Ishikawa (cell line): Measurements from ENCODE around the gene ACACA.

Experiments
- CEBPB ChIP-seq: IDR thresholded peaks from 2 replicates; pipeline ENCODE4 v1.6.1; 2012
- CREB1 ChIP-seq: IDR thresholded peaks from 2 replicates; pipeline ENCODE4 v1.6.1; 2012; ENCODE audit warnings: low read depth
- EGR1 ChIP-seq: IDR thresholded peaks from 2 replicates; pipeline ENCODE4 v1.6.1; 2012
- EP300 ChIP-seq: IDR thresholded peaks from 2 replicates; pipeline ENCODE4 v1.6.1; 2012; ENCODE audit warnings: borderline replicate concordance
- FOXM1 ChIP-seq: IDR thresholded peaks from 2 replicates; pipeline ENCODE4 v1.6.1; 2012; ENCODE audit warnings: low read depth, borderline replicate concordance
- NFIC ChIP-seq: IDR thresholded peaks from 2 replicates; pipeline ENCODE4 v1.6.1; 2012
- RAD21 ChIP-seq: IDR thresholded peaks from 2 replicates; pipeline ENCODE4 v1.6.1; 2012; ENCODE audit warnings: low read depth
- TAF1 ChIP-seq: IDR thresholded peaks from 2 replicates; pipeline ENCODE4 v1.6.1; 2012; ENCODE audit warnings: low read depth, mild to moderate bottlenecking
- TCF12 ChIP-seq: IDR thresholded peaks from 2 replicates; pipeline ENCODE4 v1.6.1; 2012; ENCODE audit warnings: low read depth
- TEAD4 ChIP-seq: IDR thresholded peaks from 2 replicates; pipeline ENCODE4 v1.6.1; 2012
- YY1 ChIP-seq: IDR thresholded peaks from 2 replicates; pipeline ENCODE4 v1.6.1; 2012; ENCODE audit warnings: low read depth
- ZBTB7A ChIP-seq: IDR thresholded peaks from 2 replicates; pipeline ENCODE4 v1.6.1; 2012; ENCODE audit warnings: low read depth
- TF ChIP-seq, protein P1 (sequence below): IDR thresholded peaks from 2 replicates; pipeline ENCODE4 v1.6.1; 2012; ENCODE audit warnings: low read depth, mild to moderate bottlenecking
- TF ChIP-seq, protein P2 (sequence below): IDR thresholded peaks from 2 replicates; pipeline ENCODE4 v1.6.1; 2012
- TF ChIP-seq, protein P3 (sequence below): IDR thresholded peaks from 2 replicates; pipeline ENCODE4 v1.6.1; 2012

ACACA gene

DNA sequence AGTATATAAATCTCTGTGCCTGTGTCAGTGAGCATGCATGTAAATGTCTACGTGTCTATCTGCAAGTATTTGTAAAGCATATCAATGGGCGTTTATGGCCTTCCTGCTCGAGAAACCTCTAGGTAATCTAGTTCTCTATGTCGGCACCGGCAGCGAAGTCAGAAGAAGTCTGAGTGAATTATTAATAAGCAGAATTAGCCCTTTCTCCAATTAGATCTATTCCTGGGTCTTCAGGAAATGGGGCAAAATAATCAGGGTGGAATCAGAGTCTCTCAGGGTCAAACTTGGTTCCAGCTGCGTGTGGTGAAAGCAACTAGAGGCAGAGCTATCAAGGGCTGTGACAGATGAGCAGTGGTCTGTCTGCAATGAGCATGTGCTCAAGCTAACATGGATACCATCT is 30.9 kb downstream of the ACACA start, which contains the start of gene C17orf78:
C17orf78 (plus strand) TSS at position 280 of the 400 bp plus-strand sequence; CDS start at position 388, 108 bp downstream.
- no peak for TF ChIP-seq RAD21
- TF ChIP-seq, protein P1, sequence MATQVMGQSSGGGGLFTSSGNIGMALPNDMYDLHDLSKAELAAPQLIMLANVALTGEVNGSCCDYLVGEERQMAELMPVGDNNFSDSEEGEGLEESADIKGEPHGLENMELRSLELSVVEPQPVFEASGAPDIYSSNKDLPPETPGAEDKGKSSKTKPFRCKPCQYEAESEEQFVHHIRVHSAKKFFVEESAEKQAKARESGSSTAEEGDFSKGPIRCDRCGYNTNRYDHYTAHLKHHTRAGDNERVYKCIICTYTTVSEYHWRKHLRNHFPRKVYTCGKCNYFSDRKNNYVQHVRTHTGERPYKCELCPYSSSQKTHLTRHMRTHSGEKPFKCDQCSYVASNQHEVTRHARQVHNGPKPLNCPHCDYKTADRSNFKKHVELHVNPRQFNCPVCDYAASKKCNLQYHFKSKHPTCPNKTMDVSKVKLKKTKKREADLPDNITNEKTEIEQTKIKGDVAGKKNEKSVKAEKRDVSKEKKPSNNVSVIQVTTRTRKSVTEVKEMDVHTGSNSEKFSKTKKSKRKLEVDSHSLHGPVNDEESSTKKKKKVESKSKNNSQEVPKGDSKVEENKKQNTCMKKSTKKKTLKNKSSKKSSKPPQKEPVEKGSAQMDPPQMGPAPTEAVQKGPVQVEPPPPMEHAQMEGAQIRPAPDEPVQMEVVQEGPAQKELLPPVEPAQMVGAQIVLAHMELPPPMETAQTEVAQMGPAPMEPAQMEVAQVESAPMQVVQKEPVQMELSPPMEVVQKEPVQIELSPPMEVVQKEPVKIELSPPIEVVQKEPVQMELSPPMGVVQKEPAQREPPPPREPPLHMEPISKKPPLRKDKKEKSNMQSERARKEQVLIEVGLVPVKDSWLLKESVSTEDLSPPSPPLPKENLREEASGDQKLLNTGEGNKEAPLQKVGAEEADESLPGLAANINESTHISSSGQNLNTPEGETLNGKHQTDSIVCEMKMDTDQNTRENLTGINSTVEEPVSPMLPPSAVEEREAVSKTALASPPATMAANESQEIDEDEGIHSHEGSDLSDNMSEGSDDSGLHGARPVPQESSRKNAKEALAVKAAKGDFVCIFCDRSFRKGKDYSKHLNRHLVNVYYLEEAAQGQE: no peak
- TF ChIP-seq, protein P2, sequence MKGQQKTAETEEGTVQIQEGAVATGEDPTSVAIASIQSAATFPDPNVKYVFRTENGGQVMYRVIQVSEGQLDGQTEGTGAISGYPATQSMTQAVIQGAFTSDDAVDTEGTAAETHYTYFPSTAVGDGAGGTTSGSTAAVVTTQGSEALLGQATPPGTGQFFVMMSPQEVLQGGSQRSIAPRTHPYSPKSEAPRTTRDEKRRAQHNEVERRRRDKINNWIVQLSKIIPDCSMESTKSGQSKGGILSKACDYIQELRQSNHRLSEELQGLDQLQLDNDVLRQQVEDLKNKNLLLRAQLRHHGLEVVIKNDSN: no peak
- TF ChIP-seq TEAD4: no peak
- TF ChIP-seq CEBPB: no peak
- no peak for TF ChIP-seq YY1
- no peak for TF ChIP-seq TAF1
- no peak for TF ChIP-seq FOXM1
- no peak for TF ChIP-seq EP300
- TF ChIP-seq ZBTB7A: no peak
- TF ChIP-seq TCF12: no peak

DNA sequence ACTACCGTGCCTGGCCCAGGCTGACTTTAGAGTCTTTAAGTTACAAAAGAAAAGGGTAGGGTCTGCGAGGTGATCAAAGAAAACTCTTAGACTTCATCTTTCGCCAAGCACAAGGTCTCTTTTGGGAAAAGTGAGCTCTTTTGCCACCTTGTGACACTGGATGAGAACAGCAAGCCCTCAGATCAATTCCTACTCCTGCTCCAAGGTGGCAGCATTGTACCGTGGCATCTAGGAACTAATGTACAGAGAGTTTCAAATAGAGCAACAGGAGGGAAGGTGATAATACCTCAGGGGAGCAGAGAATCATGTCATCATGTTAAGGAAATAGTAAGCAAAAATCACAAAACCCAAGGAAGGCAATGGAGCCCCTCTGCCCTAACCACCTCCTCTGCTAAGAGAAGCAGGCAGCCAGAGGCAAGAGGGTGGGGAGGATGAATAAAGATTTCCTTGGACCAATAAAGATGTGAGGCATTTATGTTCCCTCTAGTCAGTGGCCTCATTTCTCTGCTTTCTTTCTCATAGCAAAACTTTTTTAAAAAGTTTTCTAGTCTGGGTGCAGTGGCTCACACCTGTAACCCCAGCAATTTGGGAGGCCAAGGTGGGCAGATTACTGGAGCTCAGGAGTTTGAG is 33.0 kb downstream of the ACACA start:
- TF ChIP-seq, protein P3, sequence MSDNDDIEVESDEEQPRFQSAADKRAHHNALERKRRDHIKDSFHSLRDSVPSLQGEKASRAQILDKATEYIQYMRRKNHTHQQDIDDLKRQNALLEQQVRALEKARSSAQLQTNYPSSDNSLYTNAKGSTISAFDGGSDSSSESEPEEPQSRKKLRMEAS: 0 out of 2 replicates have a peak, but pooled peaks have one; percentile 39
- TF ChIP-seq TEAD4 (no peak), RAD21 (peak; percentile 98)

DNA sequence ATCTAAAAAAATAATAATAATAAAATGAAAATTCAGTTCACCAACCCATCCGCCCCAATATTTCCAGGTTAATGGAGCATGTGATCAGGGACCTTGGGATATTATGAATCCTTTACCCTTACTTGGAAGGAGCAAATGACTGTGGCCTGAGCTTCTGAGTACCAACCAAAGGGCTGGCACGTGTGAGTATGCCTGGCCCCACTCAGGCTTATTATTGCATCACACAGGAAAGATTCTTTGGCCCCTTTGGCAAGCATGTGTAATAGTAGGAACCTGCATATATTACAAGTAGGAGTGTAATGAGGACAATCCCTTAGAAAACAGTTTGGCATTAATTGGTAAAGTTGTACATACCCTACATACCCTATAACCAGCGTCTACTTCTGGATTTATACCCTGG is 38.1 kb downstream of the ACACA start:
- peak; percentile 39; the same call in 1 of the 2 replicates for TF ChIP-seq CEBPB
- no peak for TF ChIP-seq EP300
- no peak for TF ChIP-seq RAD21

DNA sequence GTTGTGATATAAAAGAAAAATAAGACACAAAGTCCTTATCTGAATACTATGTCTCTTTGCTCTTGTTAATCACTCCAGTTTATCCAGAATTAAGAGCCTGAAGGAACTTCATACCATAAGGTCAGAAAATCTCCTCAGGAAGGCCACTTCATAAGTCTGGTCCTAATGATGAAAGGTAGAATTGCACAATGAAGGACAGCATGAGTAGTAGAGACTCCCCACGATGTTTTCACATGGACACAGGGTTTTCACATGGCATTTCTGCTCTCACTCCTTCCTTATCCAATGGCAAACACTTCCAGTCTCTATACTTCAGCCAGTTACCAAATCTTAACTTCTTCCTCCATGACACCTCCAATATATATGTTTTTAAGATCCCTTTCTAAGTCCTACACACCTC is 41.0 kb downstream of the ACACA start:
- TF ChIP-seq NFIC: no peak
- TF ChIP-seq, protein P3: no peak
- TF ChIP-seq TCF12: no peak
- TF ChIP-seq TEAD4: no peak
- TF ChIP-seq EGR1: no peak
- TF ChIP-seq, protein P2: no peak
- TF ChIP-seq, protein P1: no peak
- no peak for TF ChIP-seq ZBTB7A
- no peak for TF ChIP-seq CREB1
- TF ChIP-seq CEBPB: no peak
- TF ChIP-seq TAF1: no peak

DNA sequence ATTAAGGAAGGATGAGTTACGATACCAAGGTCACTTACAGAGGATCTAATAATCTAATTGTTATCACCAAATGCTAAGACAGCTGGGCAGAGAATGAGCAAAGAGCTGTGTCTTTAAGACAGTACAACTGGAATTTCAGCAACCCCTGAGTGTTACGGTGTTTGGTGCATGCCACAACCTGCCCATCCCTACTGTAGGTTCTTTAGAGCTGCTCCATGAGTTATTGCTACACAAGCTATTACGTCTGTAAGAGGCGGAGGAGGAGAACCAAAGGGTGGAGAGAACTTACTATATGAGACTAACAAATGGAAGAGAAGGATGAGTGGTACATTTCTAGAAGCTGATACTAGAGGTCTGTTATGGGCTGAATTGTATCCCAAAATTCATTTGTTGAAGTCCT is 45.1 kb downstream of the ACACA start:
- no peak for TF ChIP-seq EP300
- no peak for TF ChIP-seq ZBTB7A
- TF ChIP-seq YY1: no peak
- TF ChIP-seq CREB1: no peak
- TF ChIP-seq, protein P3: no peak
- TF ChIP-seq, protein P2: no peak

DNA sequence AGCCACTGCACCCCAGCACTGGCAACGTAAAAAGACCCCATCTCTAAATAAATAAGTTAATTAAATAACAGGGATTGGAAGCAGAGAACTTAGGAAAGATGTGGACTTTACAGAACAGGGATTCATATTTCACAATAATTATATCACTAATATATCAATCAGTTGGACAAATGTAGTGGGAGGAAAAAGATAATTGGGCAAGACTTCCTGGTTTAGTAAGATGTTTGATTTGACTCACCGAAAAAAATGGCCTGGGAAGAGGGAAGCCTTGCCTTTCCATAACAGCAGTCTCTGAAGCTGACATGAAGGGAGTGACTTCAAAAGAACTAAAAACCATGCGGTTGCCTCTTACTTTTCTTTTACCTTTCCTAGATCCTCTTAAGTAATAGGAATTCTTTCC is 46.0 kb downstream of the ACACA start:
- TF ChIP-seq CEBPB (no peak), EP300 (no peak), FOXM1 (no peak), ZBTB7A (no peak), CREB1 (no peak), RAD21 (no peak), YY1 (no peak)
- TF ChIP-seq, protein P1: no peak
- TF ChIP-seq, protein P3: no peak
- TF ChIP-seq, protein P2: no peak
